ENCODE measurements around the gene HSPA6. TPM values are rescaled to one million over a fixed set of nuclear protein-coding genes. Genes with fewer than 3 reads are reported as not detected.
"Not testable (repeated sequence)": the region's sequence is repeated elsewhere in the genome, so short reads cannot be mapped to it uniquely, and the experiment has no call there.

Gene HSPA6
- polyA plus RNA-seq, 2 of the 4 experiments (the other 2 are of a cell fraction), result 0.50 to 0.58 TPM

GRCh38 chr1:161542091-161542559 lies 17.8 kb downstream of the HSPA6 start:
- H3K4me2 ChIP-seq; H3K4me1 ChIP-seq; POLR2A ChIA-PET; DNase-seq (ENCODE audit: low read depth in 1 of 2, low spot score in 1 of 2); H3K27ac ChIP-seq; H3K4me3 ChIP-seq; H3K9me3 ChIP-seq; ATAC-seq; FAIRE-seq: not testable (repeated sequence)
- WGBS (ENCODE audit: missing lambda C conversion rate), result 73% methylated on average over 5 of the region's 5 CpGs
- CTCF ChIA-PET, result interaction anchor here (0.7 kb wide), 1 partner anchor 197 kb away, joined by 3 read pairs; no protein-coding TSS in a partner anchor

- 75% methylated on average over 1 of the region's 1 CpG for WGBS (ENCODE audit: missing lambda C conversion rate)
- POLR2A ChIA-PET; CTCF ChIA-PET; H3K27ac ChIP-seq; H3K4me1 ChIP-seq; H3K4me3 ChIP-seq; FAIRE-seq; H3K4me2 ChIP-seq; H3K9me3 ChIP-seq; ATAC-seq; DNase-seq (ENCODE audit: low read depth in 1 of 2, low spot score in 1 of 2): not testable (repeated sequence)
Measured at GRCh38 chr1:161543125-161543524, 18.8 kb downstream of the HSPA6 start.

- H3K4me1 ChIP-seq; ATAC-seq; DNase-seq (ENCODE audit: low read depth in 1 of 2, low spot score in 1 of 2); H3K4me2 ChIP-seq; H3K27ac ChIP-seq; H3K9me3 ChIP-seq; FAIRE-seq; CTCF ChIA-PET; POLR2A ChIA-PET; H3K4me3 ChIP-seq: not testable (repeated sequence)
- 72% methylated on average over 11 of the region's 11 CpGs for WGBS (ENCODE audit: missing lambda C conversion rate)
Measured at GRCh38 chr1:161545005-161545731, 20.8 kb downstream of the HSPA6 start.

GRCh38 chr1:161547995-161548741 lies 23.8 kb downstream of the HSPA6 start:
- H3K4me2 ChIP-seq; ATAC-seq; DNase-seq (ENCODE audit: low read depth in 1 of 2, low spot score in 1 of 2); H3K9me3 ChIP-seq; H3K4me3 ChIP-seq; CTCF ChIA-PET; H3K4me1 ChIP-seq; FAIRE-seq; POLR2A ChIA-PET; H3K27ac ChIP-seq: not testable (repeated sequence)
- WGBS (ENCODE audit: missing lambda C conversion rate), result 53% methylated on average over 8 of the region's 8 CpGs

- CTCF ChIA-PET, result interaction anchor here (0.8 kb wide), 1 partner anchor 193 kb away, joined by 3 read pairs; no protein-coding TSS in a partner anchor
- H3K27ac ChIP-seq; FAIRE-seq; DNase-seq (ENCODE audit: low read depth in 1 of 2, low spot score in 1 of 2); POLR2A ChIA-PET; H3K9me3 ChIP-seq; H3K4me1 ChIP-seq; H3K4me2 ChIP-seq; H3K4me3 ChIP-seq; ATAC-seq: not testable (repeated sequence)
- 53% methylated on average over 1 of the region's 2 CpGs for WGBS (ENCODE audit: missing lambda C conversion rate)
Measured at GRCh38 chr1:161548749-161549406, 24.5 kb downstream of the HSPA6 start.

- ChIA-PET CTCF (interaction anchor here (0.8 kb wide), 1 partner anchor 192 kb away, joined by 3 read pairs; no protein-coding TSS in a partner anchor), POLR2A (no interaction called here)
- no peaks in the 10 kb centered on the region for H3K4me1 ChIP-seq
- no peak within 1 kb of the TSS for H3K4me3 ChIP-seq
- ATAC-seq, result no peak
- DNase-seq (ENCODE audit: low read depth in 1 of 2, low spot score in 1 of 2), result no peak
- no peak within 1 kb of the TSS for H3K27ac ChIP-seq
- no peaks in the 10 kb centered on the region for H3K9me3 ChIP-seq
- WGBS (ENCODE audit: missing lambda C conversion rate), result 29% methylated on average over 2 of the region's 2 CpGs
- no peak for FAIRE-seq
- H3K4me2 ChIP-seq, result no peak within 1 kb of the TSS
- TF ChIP-seq NFE2L2 (conservative IDR thresholded peaks at IDR 0.05; ENCODE audit: low read length) (no peak), KDM5A (IDR thresholded peaks at IDR 0.05) (no peak), ZFP36 (IDR thresholded peaks at IDR 0.05; ENCODE audit: borderline replicate concordance, partially characterized antibody) (no peak), HOXA7 (CRISPR knock-in tag; IDR thresholded peaks at IDR 0.05) (no peak), CHD2 (IDR thresholded peaks at IDR 0.05; ENCODE audit: low read length, partially characterized antibody) (no peak), SMC3 (IDR thresholded peaks at IDR 0.05) (no peak), TP53 (CRISPR knock-in tag; IDR thresholded peaks at IDR 0.05) (no peak), JUN (IDR thresholded peaks at IDR 0.05) (no peak), POLR2AphosphoS2 (conservative IDR thresholded peaks at IDR 0.05; ENCODE audit: low read length) (no peak), USF2 (IDR thresholded peaks at IDR 0.05) (no peak), ELK1 (IDR thresholded peaks at IDR 0.05; ENCODE audit: low read depth, low read length) (no peak), CBX8 (IDR thresholded peaks at IDR 0.05) (no peak), RFX5 (IDR thresholded peaks at IDR 0.05) (no peak), HMGXB4 (CRISPR knock-in tag; IDR thresholded peaks at IDR 0.05; ENCODE audit: borderline replicate concordance) (no peak), MAZ (IDR thresholded peaks at IDR 0.05; ENCODE audit: borderline replicate concordance, low read depth, low read length) (no peak)
Measured at GRCh38 chr1:161549652-161550051, 25.3 kb downstream of the HSPA6 start, which contains the start of gene FCGR3A. Gene FCGR3A, minus strand, starts transcription at chr1:161549818. Its CDS starts 82 bp downstream, at chr1:161549736.

Data from A549 (cell line).